ENCODE measurements around the gene PPIE. TPM values are rescaled to one million over a fixed set of nuclear protein-coding genes. Genes with fewer than 3 reads are reported as not detected.

The PPIE gene
- polyA plus RNA-seq, 1 donor (not counting 4 experiments of a cell fraction or from before 2014, with no cell fraction given): 60.6 TPM

- H3K27me3 ChIP-seq (ENCODE audit: control insufficient read depth, extremely low read depth, insufficient read depth, low read length): peaks cover 67% of the 10 kb centered on the region
- H3K4me3 ChIP-seq (ENCODE audit: control insufficient read depth in 2 of 3, extremely low read depth in 1 of 3, insufficient read depth in 2 of 3, low read depth in 1 of 3, low read length in 3 of 3): peak overlapping the region in 1 of 3 experiments; percentile 61
- H4K20me1 ChIP-seq (ENCODE audit: control insufficient read depth, extremely low read depth, insufficient read depth, low read length): no peaks in the 10 kb centered on the region
- DNase-seq (ENCODE audit: low read depth, low spot score) (no peak), FAIRE-seq (no peak)
- no peaks in the 10 kb centered on the region for H3K9me3 ChIP-seq (ENCODE audit: control insufficient read depth, low read depth, low read length)
- dilution Hi-C loops (cut with MboI; ENCODE audit: extremely low pct_ligation_motif_present, low sequenced_read_pairs): no loop called here
- H3K36me3 ChIP-seq (ENCODE audit: control insufficient read depth in 2 of 2, extremely low read depth in 1 of 2, insufficient read depth in 2 of 2, low read length in 2 of 2): no peaks in the 10 kb centered on the region
- H3K4me1 ChIP-seq (ENCODE audit: control insufficient read depth, extremely low read depth, insufficient read depth, low read length): peaks cover 8% of the 10 kb centered on the region
- H3K79me2 ChIP-seq (ENCODE audit: control insufficient read depth, insufficient read depth, low read length): no peaks in the 10 kb centered on the region
- H3K9me1 ChIP-seq (ENCODE audit: control insufficient read depth, extremely low read depth, insufficient read depth, low read length): no peaks in the 10 kb centered on the region
- H3K4me2 ChIP-seq (ENCODE audit: control insufficient read depth, extremely low read depth, insufficient read depth, low read depth, low read length): peak overlapping the region; percentile 72
- TF ChIP-seq, protein P1, sequence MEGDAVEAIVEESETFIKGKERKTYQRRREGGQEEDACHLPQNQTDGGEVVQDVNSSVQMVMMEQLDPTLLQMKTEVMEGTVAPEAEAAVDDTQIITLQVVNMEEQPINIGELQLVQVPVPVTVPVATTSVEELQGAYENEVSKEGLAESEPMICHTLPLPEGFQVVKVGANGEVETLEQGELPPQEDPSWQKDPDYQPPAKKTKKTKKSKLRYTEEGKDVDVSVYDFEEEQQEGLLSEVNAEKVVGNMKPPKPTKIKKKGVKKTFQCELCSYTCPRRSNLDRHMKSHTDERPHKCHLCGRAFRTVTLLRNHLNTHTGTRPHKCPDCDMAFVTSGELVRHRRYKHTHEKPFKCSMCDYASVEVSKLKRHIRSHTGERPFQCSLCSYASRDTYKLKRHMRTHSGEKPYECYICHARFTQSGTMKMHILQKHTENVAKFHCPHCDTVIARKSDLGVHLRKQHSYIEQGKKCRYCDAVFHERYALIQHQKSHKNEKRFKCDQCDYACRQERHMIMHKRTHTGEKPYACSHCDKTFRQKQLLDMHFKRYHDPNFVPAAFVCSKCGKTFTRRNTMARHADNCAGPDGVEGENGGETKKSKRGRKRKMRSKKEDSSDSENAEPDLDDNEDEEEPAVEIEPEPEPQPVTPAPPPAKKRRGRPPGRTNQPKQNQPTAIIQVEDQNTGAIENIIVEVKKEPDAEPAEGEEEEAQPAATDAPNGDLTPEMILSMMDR (optimal IDR thresholded peaks at IDR 0.05 in 1 of 3, IDR thresholded peaks at IDR 0.05 in 1 of 3, conservative IDR thresholded peaks at IDR 0.05 in 1 of 3; ENCODE audit: extremely low read depth in 1 of 3, insufficient read depth in 2 of 3, low read length in 3 of 3): no peak
- no peak for TF ChIP-seq EZH2 (IDR thresholded peaks at IDR 0.05; ENCODE audit: low read length)
- H2AFZ ChIP-seq (ENCODE audit: control insufficient read depth, low read length): no peak overlapping the region
- H3K27ac ChIP-seq (ENCODE audit: control insufficient read depth, insufficient read depth, low read length): no peak overlapping the region
- no peak overlapping the region for H3K9ac ChIP-seq (ENCODE audit: control insufficient read depth, extremely low read depth, insufficient read depth, low read length)
Observed at GRCh38 chr1:39690794-39691382, 47.8 kb upstream of the PPIE start.

DNA sequence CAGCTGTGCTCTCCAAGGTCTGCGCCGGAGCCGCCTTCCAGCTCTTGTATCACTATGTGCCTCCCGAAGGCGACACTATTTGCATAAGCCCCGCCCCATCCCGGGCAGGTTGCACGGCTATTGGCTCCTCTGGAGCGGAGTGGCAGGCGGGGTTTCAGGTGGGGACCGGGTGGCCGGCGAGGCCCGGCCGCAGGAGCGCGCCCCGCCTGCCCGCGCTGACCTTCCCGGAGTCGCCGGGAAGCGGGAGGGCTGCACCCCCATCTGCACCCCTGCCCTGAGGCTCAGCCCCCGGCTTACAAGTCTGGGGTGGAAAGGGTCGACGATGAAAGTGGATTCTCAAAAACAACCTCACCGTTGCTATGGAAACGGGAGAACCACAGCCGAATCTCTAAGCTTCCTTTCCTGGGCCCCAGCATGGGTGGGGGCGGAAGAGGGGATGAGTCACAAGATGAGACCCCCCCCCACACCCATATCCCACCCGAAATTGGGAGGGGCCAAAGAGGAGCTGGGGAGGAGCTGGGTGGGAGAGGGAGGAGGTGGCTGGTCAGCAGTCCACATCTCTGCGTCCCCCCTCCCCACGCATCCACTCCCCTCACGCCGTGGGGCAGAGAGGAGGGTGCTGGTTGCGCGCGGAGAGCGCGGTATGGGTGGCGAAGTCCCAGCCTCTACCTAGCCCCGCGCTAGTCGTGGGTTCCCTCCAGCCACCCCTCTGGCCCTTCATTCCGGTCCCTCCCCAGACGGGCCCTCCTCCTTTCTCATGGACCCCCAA lies 47.1 kb upstream of the PPIE start, which contains the start of gene HPCAL4:
Gene HPCAL4 (minus strand): TSS at position 51 of the 769 bp plus-strand sequence. CDS start 6,830 bp downstream, outside the sequence.
- dilution Hi-C loops (cut with MboI; ENCODE audit: extremely low pct_ligation_motif_present, low sequenced_read_pairs): no loop called here
- H3K9ac ChIP-seq (ENCODE audit: control insufficient read depth, extremely low read depth, insufficient read depth, low read length): no peak within 1 kb of the TSS
- peak; percentile 63 for FAIRE-seq

More for the DNA sequence above, 47.1 kb upstream of the PPIE start, which contains the start of gene HPCAL4:
- H3K27me3 ChIP-seq (ENCODE audit: control insufficient read depth, extremely low read depth, insufficient read depth, low read length): peaks cover 70% of the 10 kb centered on the region
- no peaks in the 10 kb centered on the region for H3K9me3 ChIP-seq (ENCODE audit: control insufficient read depth, low read depth, low read length)
- no peaks in the 10 kb centered on the region for H3K79me2 ChIP-seq (ENCODE audit: control insufficient read depth, insufficient read depth, low read length)
- peak within 1 kb of the TSS; percentile 72 for H3K4me2 ChIP-seq (ENCODE audit: control insufficient read depth, extremely low read depth, insufficient read depth, low read depth, low read length)
- H3K9me1 ChIP-seq (ENCODE audit: control insufficient read depth, extremely low read depth, insufficient read depth, low read length): no peaks in the 10 kb centered on the region
- H3K4me1 ChIP-seq (ENCODE audit: control insufficient read depth, extremely low read depth, insufficient read depth, low read length): peaks cover 8% of the 10 kb centered on the region
- no peak within 1 kb of the TSS for H3K27ac ChIP-seq (ENCODE audit: control insufficient read depth, insufficient read depth, low read length)
- no peaks in the 10 kb centered on the region for H4K20me1 ChIP-seq (ENCODE audit: control insufficient read depth, extremely low read depth, insufficient read depth, low read length)
- no peak for TF ChIP-seq EZH2 (IDR thresholded peaks at IDR 0.05; ENCODE audit: low read length)
- TF ChIP-seq, protein P1 (optimal IDR thresholded peaks at IDR 0.05 in 1 of 3, IDR thresholded peaks at IDR 0.05 in 1 of 3, conservative IDR thresholded peaks at IDR 0.05 in 1 of 3; ENCODE audit: extremely low read depth in 1 of 3, insufficient read depth in 2 of 3, low read length in 3 of 3): no peak
- H3K4me3 ChIP-seq (ENCODE audit: control insufficient read depth in 2 of 3, extremely low read depth in 1 of 3, insufficient read depth in 2 of 3, low read depth in 1 of 3, low read length in 3 of 3): peak within 1 kb of the TSS in 2 of 3 experiments; percentile 9 to 61
- no peaks in the 10 kb centered on the region for H3K36me3 ChIP-seq (ENCODE audit: control insufficient read depth in 2 of 2, extremely low read depth in 1 of 2, insufficient read depth in 2 of 2, low read length in 2 of 2)
- no peak within 1 kb of the TSS for H2AFZ ChIP-seq (ENCODE audit: control insufficient read depth, low read length)
- peak; percentile 21 for DNase-seq (ENCODE audit: low read depth, low spot score)
